Nephron progenitor cell (in vitro differentiated cells): Measurements from ENCODE around the gene TBC1D14.

Experiments used
- DNase-seq: peaks from one replicate; pipeline ENCODE4 v3.0.0; 2021
- H3K27ac Mint-ChIP-seq: 2 replicates; pipeline ENCODE4 v1.8.0; 2021; ENCODE audit warnings: mild to moderate bottlenecking, moderate library complexity, mixed read lengths
- H3K27me3 Mint-ChIP-seq: 2 replicates; pipeline ENCODE4 v1.8.0; 2021; ENCODE audit warnings: mild to moderate bottlenecking, low read depth, mixed read lengths; ENCODE audit not compliant: poor library complexity
- H3K36me3 Mint-ChIP-seq: 2 replicates; pipeline ENCODE4 v1.8.0; 2021; ENCODE audit warnings: low read depth, mixed read lengths
- H3K4me1 Mint-ChIP-seq: 2 replicates; pipeline ENCODE4 v1.8.0; 2021; ENCODE audit warnings: mixed read lengths
- H3K4me3 Mint-ChIP-seq: 2 replicates; pipeline ENCODE4 v1.8.0; 2021; ENCODE audit warnings: mild to moderate bottlenecking, moderate library complexity, mixed read lengths
- H3K9me3 Mint-ChIP-seq: 2 replicates; pipeline ENCODE4 v1.8.0; 2021; ENCODE audit warnings: mild to moderate bottlenecking, moderate library complexity, mixed read lengths
- TF ChIP-seq, protein P1 (sequence below): fragments of 200-600 bp; sonication (generic); IDR thresholded peaks from 2 replicates; pipeline ENCODE4 v1.5.0; 2021; ENCODE audit warnings: antibody characterized with exemption

TBC1D14 gene

DNA sequence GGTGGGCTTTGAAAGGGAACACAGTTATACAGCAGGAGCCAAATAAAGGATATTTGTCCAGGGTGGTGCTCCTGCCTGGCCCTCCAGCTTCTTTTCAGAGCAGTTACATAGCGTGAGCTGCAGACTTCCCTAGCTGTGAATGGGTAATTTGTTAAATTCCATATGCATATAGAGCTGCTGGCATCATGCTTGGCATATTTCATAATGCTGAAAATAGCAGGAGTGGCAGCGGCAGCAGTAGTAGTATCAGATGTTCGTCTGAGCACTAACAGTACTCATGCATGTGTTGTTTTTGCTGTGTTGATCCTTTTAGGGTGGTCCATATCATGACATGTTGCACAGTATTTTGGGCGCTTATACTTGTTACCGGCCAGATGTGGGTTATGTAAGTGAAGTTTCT, 99.9 kb downstream of the TBC1D14 start:
- peaks cover 10% of the 10 kb centered on the region for H3K4me1 Mint-ChIP-seq
- TF ChIP-seq, protein P1, sequence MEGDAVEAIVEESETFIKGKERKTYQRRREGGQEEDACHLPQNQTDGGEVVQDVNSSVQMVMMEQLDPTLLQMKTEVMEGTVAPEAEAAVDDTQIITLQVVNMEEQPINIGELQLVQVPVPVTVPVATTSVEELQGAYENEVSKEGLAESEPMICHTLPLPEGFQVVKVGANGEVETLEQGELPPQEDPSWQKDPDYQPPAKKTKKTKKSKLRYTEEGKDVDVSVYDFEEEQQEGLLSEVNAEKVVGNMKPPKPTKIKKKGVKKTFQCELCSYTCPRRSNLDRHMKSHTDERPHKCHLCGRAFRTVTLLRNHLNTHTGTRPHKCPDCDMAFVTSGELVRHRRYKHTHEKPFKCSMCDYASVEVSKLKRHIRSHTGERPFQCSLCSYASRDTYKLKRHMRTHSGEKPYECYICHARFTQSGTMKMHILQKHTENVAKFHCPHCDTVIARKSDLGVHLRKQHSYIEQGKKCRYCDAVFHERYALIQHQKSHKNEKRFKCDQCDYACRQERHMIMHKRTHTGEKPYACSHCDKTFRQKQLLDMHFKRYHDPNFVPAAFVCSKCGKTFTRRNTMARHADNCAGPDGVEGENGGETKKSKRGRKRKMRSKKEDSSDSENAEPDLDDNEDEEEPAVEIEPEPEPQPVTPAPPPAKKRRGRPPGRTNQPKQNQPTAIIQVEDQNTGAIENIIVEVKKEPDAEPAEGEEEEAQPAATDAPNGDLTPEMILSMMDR: no peak
- no peak overlapping the region for H3K27ac Mint-ChIP-seq
- no peaks in the 10 kb centered on the region for H3K9me3 Mint-ChIP-seq
- no peak for DNase-seq
- peaks cover 57% of the 10 kb centered on the region for H3K36me3 Mint-ChIP-seq
- no peak overlapping the region for H3K4me3 Mint-ChIP-seq
- H3K27me3 Mint-ChIP-seq: no peaks in the 10 kb centered on the region

DNA sequence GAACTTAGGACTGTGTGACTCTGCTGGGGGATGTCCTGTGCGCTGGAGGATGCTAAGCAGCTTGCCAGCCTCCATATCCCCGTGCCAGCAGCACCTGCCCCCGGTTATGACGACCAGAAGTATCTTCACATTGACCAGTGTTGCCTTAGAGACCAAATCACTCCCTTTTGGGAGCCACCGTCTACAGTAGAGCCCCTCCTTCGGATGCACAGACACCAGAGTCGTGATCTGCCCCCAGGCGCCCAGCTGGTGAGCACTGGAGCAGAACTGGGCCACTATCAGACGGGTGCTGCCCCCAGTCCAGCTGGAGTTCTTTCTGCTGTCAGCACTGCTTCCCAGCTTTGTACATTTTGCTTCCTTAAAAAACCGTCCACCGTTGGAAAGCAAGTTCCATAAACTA, 103.5 kb downstream of the TBC1D14 start:
- H3K9me3 Mint-ChIP-seq: no peaks in the 10 kb centered on the region
- DNase-seq: no peak
- H3K4me1 Mint-ChIP-seq: peaks cover 7% of the 10 kb centered on the region
- no peak overlapping the region for H3K27ac Mint-ChIP-seq
- TF ChIP-seq, protein P1: no peak
- peaks cover 63% of the 10 kb centered on the region for H3K36me3 Mint-ChIP-seq
- H3K27me3 Mint-ChIP-seq: no peaks in the 10 kb centered on the region
- no peak overlapping the region for H3K4me3 Mint-ChIP-seq

DNA sequence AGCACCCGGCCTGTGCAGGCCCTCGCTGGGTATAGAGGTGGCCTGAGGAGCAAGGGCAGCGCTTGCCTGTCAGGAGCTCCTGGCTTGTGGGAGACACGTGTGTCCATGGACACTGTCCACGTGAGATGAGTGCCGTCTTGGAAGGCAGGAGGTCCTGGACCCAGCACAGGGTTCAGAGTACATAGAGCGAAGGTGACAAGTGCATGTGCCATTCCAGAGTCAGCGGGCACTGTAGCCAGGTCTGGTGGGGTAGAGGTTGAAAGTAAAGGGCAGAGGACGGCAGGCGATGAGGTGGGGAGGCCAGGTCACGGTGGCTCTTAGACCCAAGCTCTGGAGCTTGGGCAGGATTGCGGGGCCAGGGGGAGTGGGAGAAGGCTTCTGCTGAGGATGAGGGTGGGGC, 105.2 kb downstream of the TBC1D14 start:
- no peak overlapping the region for H3K4me3 Mint-ChIP-seq
- H3K4me1 Mint-ChIP-seq: peaks cover 11% of the 10 kb centered on the region
- TF ChIP-seq, protein P1: no peak
- no peaks in the 10 kb centered on the region for H3K27me3 Mint-ChIP-seq
- no peaks in the 10 kb centered on the region for H3K9me3 Mint-ChIP-seq
- H3K36me3 Mint-ChIP-seq: peaks cover 65% of the 10 kb centered on the region
- no peak overlapping the region for H3K27ac Mint-ChIP-seq
- DNase-seq: no peak

DNA sequence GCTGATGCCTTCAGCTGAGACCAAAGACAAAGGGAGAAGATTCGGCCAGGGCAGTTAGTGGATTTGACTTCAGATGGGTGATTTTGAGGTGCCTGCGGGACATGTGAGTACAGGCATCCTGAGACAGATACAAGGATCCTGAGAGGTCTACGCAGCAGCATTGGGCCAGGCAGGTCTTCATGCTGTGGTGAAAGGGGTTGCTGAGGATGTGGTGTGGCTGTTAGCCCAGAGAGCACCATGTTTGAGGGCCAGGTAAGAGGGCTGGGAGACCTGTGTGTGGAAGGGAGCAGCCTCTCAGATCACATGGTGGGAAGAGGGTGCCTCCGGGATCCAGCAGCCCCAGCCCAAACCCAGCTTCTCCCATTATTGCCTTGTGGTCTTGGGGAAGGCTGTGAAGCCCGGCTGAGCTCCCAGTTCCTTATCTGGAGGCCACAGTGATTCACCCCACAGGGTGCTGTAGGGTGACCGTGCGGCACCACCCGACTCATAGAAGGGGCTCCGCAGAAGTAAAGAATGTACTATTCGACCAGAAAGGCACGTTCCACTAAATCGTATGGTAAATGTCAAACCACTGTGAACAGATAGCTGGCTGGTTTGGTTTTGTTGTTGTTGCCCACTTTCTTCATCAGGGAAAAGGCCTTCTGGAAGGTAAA, 105.9 kb downstream of the TBC1D14 start:
- H3K27ac Mint-ChIP-seq: no peak overlapping the region
- H3K4me1 Mint-ChIP-seq: peaks cover 17% of the 10 kb centered on the region
- TF ChIP-seq, protein P1: no peak
- H3K4me3 Mint-ChIP-seq: no peak overlapping the region
- no peak for DNase-seq
- no peaks in the 10 kb centered on the region for H3K9me3 Mint-ChIP-seq
- H3K27me3 Mint-ChIP-seq: no peaks in the 10 kb centered on the region
- peaks cover 58% of the 10 kb centered on the region for H3K36me3 Mint-ChIP-seq

DNA sequence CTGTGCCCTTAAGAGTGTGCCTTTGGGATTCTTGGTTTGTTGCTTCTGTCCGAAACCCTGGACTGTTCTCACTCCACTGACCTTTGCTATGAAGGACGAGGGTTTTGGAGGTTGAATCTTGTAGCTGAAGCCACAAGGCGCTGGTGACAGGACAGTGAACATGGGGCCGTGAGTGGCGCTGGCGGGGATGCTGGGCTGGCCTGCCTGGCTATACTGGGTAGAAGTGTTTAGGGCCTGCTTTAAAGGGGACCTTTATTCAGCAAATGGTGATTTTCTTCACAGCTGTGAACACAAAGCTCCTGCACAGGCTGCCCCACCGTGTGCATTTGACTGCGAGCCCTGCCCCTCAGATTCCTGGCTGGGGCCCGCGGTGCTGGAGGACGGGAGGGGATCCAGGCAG, 106.5 kb downstream of the TBC1D14 start:
- H3K4me3 Mint-ChIP-seq: no peak overlapping the region
- TF ChIP-seq, protein P1: no peak
- DNase-seq: no peak
- peaks cover 58% of the 10 kb centered on the region for H3K36me3 Mint-ChIP-seq
- H3K27ac Mint-ChIP-seq: no peak overlapping the region
- no peaks in the 10 kb centered on the region for H3K9me3 Mint-ChIP-seq
- H3K27me3 Mint-ChIP-seq: no peaks in the 10 kb centered on the region
- peaks cover 23% of the 10 kb centered on the region for H3K4me1 Mint-ChIP-seq

DNA sequence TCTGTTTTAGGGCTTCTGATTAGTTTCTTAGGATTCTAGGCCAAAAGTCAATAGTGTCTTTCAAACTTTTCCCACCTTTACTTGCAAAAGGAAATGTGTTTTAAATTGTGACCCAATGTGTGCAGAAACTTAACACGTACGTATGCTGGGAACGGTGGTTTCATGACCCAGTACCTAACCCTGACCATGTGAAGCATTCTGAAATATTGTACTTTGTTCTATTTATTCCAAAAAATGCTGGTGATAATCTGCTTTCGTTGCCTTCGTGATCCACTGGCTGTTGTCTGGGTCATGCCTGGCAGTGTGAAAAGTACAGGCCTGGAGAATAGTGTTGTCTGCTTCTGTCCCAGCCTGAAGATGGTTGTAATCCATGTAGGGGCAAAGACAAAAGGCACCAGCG, 106.9 kb downstream of the TBC1D14 start:
- DNase-seq: no peak
- Mint-ChIP-seq H3K4me3 (no peak overlapping the region), H3K27me3 (no peaks in the 10 kb centered on the region), H3K36me3 (peaks cover 57% of the 10 kb centered on the region), H3K4me1 (peaks cover 24% of the 10 kb centered on the region), H3K9me3 (no peaks in the 10 kb centered on the region), H3K27ac (no peak overlapping the region)
- TF ChIP-seq, protein P1: no peak
